HG03097 (cell line): ENCODE results near the gene LALBA.
"Not testable (repeated sequence)": the region's sequence is repeated elsewhere in the genome, so short reads cannot be mapped to it uniquely, and the experiment has no call there.

Source experiments
- ATAC-seq: cut with Tn5 transposase; IDR thresholded peaks from one replicate; pipeline ENCODE4 v1.9.1; 2021; ENCODE audit not compliant: unreplicated experiment, low FRiP score

Gene LALBA

DNA sequence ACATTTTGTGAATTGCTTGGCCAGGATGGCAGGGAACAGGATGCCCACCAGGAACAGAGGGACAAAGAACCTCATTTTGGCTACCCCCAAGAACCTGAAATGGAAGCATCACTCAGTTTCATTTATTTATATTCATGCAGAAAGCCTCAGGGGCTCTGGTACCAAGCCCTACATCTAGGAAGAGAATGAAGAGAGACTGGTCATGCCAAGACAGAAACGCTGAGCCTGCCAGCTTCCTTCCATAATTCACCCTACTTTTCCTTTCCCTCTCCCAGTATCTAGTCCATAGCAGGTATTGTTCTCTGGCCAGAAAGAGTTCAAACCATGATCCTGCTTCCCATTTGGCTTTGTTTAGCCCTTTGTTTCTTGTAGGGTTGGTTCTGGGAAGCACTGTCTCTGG is at the start of gene LALBA:
Gene LALBA, minus strand, starts transcription at position 101 of the 400 bp plus-strand sequence. Its CDS starts 26 bp downstream, at position 75.
- ATAC-seq: no peak

- peak; percentile 65 for ATAC-seq
Observed at GRCh38 chr12:48618541-48618940, 48.7 kb upstream of the LALBA start.

DNA sequence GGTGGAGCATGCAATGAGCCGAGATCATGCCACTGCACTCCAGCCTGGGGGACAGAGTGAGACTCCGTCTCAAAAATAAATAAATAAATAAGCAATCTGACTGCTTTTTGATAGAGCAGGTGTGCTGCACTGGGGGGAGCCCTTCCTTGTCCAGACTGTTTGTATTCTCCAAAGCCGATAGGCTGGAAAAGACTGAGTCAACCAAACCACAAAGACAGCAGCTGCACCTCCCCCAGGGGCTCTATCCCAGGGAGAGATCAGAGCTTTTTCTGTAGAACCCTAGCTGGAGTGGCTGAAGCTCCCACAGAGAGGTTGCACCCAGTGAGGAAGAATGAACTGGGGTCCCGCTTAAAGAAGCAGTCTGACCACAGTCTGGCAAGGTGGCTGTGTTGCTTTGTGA is 45.8 kb upstream of the LALBA start:
- no peak for ATAC-seq

- ATAC-seq: no peak
Observed at GRCh38 chr12:48613321-48613720, 43.5 kb upstream of the LALBA start.

DNA sequence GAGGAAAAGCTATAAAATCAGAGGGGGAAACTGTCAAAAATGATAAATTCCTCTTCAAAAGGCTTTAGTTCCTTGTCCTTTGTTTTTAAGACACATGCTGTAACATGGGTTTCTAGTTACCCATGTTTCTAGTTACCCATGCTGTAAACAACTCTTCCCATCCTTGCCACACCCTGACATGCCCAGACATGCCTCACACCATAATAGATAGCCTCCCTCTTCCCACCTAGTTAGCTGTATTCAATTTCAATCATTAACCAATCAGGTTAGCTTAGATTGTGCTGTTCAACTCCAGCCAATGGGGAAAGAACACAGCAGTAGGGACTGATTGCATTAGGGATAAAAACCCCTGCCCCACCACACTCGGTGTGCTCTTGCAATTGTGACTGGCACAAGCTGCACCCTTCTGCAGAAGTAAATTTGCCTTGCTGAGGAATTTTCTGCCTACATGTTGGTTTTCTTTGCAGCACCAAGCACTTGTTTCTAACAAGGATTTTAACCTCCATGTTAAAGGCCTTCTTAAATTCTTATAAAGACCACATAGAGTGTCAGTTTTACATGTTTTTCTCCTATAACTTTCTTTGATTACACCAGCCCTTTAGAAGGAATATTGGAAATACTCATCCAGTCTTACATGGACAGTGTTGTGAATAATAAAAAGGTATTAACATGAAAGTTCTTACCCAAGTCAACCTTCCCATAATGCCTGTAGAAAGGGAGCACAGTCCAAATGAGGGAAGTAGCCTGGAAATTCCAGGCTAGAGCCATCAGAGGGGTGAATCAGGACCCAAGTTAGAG is 32.5 kb upstream of the LALBA start:
- ATAC-seq: no peak

DNA sequence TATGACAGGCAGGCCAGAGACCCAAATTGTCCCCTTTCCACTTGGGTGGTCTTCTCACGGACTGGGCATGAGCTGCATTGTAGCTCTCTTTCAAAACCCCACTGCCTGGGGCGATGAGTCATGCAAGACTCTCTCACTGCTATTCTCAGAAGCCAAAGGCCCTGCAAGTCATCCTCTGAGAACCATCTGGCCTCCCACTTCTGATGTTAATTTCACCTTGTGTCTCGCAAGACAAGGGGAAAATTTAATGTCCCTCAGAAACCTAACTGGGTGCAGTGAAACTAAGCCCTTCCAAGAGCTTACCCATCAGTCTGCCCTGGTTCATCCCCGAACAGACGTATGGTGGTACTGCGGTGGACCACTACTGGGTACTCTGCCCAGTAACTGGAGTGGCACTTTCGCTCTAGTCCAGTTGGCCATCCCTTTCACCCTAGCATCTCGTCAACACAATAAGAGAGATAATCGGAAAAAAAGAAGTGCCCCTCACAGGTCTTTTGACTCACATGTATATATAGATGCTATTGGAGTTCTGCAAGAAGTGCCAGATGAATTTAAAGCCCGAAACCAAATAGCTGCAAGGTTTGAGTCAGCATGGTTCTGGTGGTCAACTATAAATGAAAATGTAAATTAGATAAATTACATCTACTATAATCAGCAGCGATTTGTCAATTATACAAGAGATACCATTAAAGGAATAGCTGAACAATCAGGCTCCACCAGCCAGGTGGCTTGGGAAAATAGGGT is 31.3 kb upstream of the LALBA start:
- ATAC-seq: no peak

GRCh38 chr12:48600552-48600951 is 30.7 kb upstream of the LALBA start:
- no peak for ATAC-seq

DNA sequence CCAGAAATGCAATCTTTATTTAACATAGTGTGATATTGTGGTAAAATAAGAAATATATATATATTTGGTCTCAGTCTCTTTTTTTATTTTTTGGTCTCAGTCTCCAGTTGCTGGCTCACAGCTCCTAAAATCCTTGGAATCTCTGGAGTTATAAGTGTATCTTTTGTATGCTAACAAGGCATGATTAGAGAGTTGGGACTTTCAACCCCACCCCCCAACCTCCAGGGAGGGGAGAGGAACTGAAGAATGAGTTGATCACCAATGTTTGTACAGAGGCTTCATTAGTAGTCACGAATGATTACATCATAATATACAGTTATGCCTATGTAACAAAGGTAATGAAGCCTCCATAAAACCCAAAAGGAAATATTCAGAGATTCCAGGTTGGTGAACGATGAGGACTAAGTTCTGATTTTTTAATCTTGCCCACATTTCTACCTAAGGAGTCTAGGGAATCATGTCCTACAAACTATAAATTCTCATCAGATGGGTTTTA is 22.8 kb upstream of the LALBA start:
- no peak for ATAC-seq

GRCh38 chr12:48586361-48586760 is 16.5 kb upstream of the LALBA start:
- no peak for ATAC-seq

- no peak for ATAC-seq
Observed at GRCh38 chr12:48583728-48584127, 13.9 kb upstream of the LALBA start.

GRCh38 chr12:48580831-48581230 is 11.0 kb upstream of the LALBA start:
- ATAC-seq: no peak

DNA sequence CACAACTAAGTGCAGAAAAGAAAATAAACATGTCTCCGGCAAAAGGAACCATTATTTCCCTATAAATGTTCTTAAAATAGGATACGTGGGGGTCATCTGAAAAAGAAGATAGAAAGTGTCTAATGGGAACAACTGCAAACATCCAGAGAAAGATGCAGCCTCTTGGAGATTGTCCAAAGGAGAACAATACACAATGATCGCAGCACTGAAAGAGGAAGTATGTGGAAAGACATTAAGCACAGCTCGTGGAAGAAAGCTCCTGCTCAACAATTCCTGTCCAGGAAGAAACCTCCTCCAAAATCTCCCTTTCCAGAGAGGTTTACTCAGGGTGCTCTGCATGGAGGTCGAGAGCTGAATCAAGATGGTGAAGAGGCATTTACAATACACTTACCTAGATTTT is 2.5 kb upstream of the LALBA start:
- no peak for ATAC-seq

GRCh38 chr12:48567731-48568130 is 2.1 kb downstream of the LALBA start:
- ATAC-seq: no peak

DNA sequence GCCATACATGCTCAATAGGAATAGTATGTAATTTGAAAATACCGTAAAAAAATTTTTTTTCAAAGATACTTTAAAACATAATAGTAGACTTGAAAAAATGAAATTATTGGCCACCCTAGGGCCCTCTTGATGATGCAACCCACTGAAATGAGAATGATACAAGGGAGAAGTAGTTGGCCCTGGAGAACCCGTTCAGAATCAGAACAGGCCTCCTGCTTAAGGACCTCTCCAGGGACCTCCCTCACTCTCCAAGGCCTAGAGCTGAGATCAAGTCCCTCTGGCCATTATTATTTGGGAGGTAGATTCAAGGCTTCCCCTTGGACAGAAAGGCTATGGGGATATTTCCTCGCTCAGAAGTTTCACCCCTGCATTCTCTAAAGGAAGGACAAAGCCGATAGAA is 11.9 kb downstream of the LALBA start:
- no peak for ATAC-seq

DNA sequence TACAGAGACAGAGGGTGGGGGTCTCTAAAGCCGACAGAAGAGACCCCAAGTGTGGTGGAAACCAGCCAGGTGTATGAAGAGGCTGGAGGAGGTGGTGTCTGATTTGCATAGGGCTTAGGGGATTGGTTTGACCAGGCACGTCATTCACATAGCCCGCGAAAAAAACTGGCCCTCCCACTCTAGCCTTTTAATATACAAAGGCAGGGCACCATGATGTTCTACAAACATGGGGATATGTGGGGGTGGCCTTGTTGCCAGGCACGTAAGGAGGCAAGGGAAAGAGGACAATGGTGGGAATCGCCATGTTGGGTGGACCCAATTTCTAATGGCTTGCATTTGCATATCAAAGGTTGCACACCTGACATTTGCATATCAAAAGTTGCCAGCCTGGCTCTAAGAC is 13.2 kb downstream of the LALBA start:
- ATAC-seq: no peak

DNA sequence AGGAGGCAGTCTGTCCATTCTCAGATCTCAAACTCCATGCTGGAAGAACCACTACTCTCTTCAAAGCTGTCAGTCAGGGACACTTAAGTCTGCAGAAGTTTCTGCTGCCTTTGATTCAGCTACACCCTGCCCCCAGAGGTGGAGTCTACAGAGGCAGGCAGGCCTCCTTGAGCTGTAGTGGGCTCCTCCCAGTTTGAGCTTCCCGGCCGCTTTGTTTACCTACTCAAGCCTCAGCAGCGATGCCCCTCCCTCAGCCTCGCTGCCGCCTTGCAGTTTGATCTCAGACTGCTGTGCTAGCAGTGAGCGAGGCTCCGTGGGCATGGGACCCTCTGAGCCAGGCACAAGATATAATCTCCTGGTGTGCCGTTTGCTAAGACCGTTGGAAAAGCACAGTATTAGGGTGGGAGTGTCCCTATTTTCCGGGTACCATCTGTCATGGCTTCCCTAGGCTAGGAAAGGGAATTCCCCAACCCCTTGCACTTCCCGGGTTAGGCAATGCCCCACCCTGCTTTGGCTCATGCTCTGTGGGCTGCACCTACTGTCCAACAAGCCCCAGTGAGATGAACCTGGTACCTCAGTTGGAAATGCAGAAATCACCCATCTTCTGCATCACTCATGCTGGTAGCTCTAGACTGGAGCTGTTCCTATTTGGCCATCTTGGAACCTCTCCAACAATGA is 16.0 kb downstream of the LALBA start:
- ATAC-seq: not testable (repeated sequence)

DNA sequence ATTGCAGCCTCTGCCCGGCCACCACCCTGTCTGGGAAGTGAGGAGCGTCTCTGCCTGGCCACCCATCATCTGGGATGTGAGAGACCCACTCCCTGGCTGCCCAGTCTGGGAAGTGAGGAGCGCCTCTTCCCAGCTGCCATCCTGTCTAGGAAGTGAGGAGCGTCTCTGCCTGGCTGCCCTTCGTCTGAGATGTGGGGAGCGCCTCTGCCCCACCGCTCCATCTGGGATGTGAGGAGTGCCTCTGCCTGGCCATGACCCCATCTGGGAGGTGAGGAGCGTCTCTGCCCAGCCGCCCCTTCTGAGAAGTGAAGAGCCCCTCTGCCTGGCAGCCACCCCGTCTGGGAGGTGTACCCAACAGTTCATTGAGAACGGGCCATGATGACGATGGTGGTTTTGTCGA is 18.2 kb downstream of the LALBA start:
- not testable (repeated sequence) for ATAC-seq

DNA sequence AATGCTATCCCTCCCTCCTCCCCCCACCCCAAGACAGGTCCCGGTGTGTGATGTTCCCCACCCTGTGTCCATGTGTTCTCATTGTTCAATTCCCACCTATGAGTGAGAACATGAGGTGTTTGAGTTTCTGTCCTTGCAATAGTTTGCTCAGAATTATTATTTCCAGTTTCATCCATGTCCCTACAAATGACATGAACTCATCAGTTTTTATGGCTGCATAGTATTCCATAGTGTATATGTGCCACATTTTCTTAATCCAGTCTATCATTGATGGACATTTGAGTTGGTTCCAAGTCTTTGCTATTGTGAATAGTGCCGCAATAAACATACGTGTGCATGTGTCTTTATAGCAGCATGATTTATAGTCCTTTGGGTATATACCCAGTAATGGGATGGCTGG is 22.8 kb downstream of the LALBA start:
- ATAC-seq: not testable (repeated sequence)

GRCh38 chr12:48545833-48546469 is 23.9 kb downstream of the LALBA start:
- no peak for ATAC-seq

DNA sequence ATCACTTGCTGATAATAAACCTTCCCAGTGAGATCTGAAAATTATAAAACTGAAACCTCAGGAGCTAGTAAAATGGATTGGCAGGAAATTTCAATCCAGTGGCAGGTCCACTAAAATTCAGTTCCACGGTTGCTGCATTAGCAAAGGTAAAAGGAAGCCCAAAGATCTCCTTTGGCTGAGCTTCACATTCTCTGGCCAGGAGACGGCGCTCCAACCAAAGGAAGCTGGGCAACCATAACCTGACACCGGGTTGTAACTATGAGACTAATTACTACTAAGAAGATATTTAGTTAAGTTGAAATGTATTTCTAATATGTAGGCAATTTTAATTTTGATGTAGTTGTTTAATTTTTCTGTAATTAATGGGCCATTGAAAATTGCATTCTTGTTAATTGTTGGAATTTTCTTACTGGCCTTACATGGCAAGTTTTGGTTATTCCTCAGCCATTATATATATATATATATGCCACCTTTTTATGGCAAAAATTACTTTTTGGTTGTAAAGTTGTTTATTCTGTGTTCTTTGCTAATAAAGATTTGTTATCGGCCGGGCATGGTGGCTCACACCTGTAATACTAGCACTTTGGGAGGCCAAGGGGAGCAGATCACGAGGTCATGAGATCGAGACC is 27.4 kb downstream of the LALBA start:
- no peak for ATAC-seq
